Measurements from ENCODE around the gene SLC24A3. TPM values are rescaled to one million over a fixed set of nuclear protein-coding genes. Genes with fewer than 3 reads are reported as not detected.
A peak's percentile ranks its signal among the peaks of the same experiment; 100 is the strongest.

Gene SLC24A3
- total RNA-seq, 6 donors from 2014 or later = 6.3 to 10.8 (median 9.3) TPM

DNA sequence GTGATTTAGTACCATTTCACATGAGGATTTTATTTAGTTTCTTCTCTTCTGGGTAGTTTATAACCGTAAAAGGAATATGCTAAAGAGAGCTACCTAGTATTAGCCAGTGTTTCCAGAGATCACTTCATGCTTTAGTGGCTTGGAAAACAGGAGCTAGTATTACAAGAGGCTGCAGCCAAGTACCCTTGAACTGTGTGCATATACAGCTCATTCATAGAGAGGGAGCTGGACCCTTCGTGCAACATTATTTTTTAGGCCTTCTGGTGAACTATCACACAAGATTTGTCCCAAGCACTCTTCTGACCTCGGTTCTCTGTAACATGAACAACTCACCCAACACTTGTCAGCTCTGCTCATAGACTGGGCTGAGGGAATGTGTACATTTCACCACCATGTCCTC is 470.7 kb downstream of the SLC24A3 start:
- ATAC-seq (ENCODE audit: low FRiP score in 2 of 2) = no peak
- TF ChIP-seq EP300 (IDR thresholded peaks at IDR 0.05) (no peak), POLR2AphosphoS5 (IDR thresholded peaks at IDR 0.05) (no peak), POLR2A (IDR thresholded peaks at IDR 0.05) (no peak)
- TF ChIP-seq, protein P1, sequence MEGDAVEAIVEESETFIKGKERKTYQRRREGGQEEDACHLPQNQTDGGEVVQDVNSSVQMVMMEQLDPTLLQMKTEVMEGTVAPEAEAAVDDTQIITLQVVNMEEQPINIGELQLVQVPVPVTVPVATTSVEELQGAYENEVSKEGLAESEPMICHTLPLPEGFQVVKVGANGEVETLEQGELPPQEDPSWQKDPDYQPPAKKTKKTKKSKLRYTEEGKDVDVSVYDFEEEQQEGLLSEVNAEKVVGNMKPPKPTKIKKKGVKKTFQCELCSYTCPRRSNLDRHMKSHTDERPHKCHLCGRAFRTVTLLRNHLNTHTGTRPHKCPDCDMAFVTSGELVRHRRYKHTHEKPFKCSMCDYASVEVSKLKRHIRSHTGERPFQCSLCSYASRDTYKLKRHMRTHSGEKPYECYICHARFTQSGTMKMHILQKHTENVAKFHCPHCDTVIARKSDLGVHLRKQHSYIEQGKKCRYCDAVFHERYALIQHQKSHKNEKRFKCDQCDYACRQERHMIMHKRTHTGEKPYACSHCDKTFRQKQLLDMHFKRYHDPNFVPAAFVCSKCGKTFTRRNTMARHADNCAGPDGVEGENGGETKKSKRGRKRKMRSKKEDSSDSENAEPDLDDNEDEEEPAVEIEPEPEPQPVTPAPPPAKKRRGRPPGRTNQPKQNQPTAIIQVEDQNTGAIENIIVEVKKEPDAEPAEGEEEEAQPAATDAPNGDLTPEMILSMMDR (IDR thresholded peaks at IDR 0.05) = no peak
- H3K4me3 ChIP-seq = no peak overlapping the region
- no peaks in the 10 kb centered on the region for H3K9me3 ChIP-seq
- 58 to 80% methylated on average over 3 of the region's 3 CpGs for WGBS, 2 donors
- no peak overlapping the region for H3K27ac ChIP-seq
- H3K4me1 ChIP-seq = peaks cover under 1 to 2% (median 1%) of the 10 kb centered on the region in 4 donors
- no peaks in the 10 kb centered on the region for H3K27me3 ChIP-seq
- no peaks in the 10 kb centered on the region for H3K36me3 ChIP-seq
- peak in 1 of 2 donors; percentile 30 for DNase-seq

DNA sequence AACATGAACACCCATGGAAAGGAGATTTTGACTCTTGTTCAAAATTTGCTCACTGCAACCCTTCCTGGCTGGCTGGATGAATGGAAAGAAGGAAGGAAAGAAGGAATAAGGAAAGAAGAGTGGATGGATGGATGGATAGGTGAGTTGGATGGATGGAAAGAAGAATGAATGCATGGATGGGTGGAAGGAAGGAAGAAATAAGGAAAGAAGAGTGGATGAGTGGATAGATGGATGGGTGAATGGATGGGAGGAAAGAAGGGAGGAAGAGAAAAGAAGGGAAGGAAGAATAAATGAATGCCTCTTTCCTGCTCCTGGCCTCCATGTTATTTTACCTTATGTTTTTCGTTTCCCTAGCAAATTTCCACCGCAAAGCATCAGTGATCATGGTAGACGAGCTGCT is 471.4 kb downstream of the SLC24A3 start:
- peaks cover 5 to 7% (median 6%) of the 10 kb centered on the region in 4 donors for H3K4me1 ChIP-seq

DNA sequence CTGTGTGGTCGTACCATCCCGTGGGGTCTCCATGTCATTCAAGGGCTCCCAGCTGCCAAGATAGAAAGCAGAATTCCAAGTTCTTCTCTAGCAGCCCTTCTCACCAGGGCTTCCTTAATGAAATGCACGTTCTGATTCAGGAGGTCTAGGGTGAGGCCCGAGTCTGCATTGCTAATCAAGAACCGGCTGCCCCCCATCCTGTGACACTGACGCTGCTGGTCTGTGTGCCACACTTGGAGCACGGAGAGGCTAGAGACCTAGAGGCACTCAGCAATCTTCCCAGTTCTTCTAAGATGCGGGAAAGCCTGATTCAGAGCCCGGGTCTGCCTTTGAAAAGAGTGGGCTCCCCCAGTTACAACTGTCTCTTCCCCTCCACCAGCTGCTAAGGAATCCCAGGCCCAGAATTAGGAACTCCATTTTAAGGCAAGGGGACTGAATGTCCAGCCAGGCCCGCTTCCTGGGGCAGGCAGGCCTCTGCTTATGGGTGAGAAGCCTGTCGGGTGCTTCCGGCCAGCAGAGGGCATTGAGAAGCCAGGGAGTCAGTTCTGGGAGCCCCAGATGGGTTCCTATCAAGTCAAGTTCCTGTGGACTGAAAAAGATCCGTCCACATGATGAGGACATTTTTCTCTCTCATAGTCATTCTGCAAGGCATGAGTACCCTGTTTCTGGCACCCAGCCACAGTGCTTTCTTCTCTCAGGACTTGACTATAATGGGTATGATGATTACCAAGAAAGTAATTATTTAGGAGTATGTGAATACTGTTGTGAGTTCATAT is 475.8 kb downstream of the SLC24A3 start:
- ATAC-seq (ENCODE audit: low FRiP score in 2 of 2) = peak; percentile 80
- TF ChIP-seq, protein P1 (IDR thresholded peaks at IDR 0.05) = peak; percentile 38 to 72 (median 50)
- no peak for TF ChIP-seq EP300 (IDR thresholded peaks at IDR 0.05)
- Histone ChIP-seq H3K27ac (peak overlapping the region in 1 of 4 donors; percentile 27), H3K27me3 (no peaks in the 10 kb centered on the region), H3K4me3 (no peak overlapping the region), H3K4me1 (peaks cover 5 to 12% (median 6%) of the 10 kb centered on the region in 4 donors), H3K9me3 (no peaks in the 10 kb centered on the region), H3K36me3 (no peaks in the 10 kb centered on the region)
- 72 to 75% methylated on average over 8 to 13 of the region's 13 CpGs for WGBS, 2 donors
- DNase-seq = peak in 1 of 2 donors; percentile 75

More for the DNA sequence above, 471.4 kb downstream of the SLC24A3 start:
- Histone ChIP-seq H3K27ac (no peak overlapping the region), H3K27me3 (no peaks in the 10 kb centered on the region), H3K36me3 (no peaks in the 10 kb centered on the region), H3K4me3 (no peak overlapping the region), H3K9me3 (no peaks in the 10 kb centered on the region)
- DNase-seq (no peak), ATAC-seq (ENCODE audit: low FRiP score in 2 of 2) (no peak)
- WGBS, 2 donors = 86 to 91% methylated on average over 3 of the region's 3 CpGs
- TF ChIP-seq POLR2AphosphoS5 (IDR thresholded peaks at IDR 0.05) = no peak

DNA sequence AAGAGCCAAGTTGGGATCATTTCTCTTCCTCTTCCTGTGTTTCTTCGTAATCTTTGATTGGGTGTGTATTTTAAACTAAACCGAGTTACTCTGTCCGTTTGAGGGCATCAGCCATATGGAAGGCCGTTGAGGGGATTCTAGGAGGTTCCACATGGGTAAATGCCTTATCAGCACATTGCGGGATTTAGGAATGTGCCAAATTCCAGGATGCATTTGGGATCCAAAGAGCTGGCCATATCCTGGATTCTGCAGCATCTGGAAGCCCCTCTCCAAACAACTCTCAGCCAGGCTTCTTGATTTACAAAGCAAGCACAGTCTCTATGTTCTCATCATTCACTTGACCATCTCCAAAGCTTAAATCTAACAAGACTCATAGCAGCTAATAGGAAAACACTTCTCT is 478.0 kb downstream of the SLC24A3 start:
- Histone ChIP-seq H3K27me3 (no peaks in the 10 kb centered on the region), H3K36me3 (no peaks in the 10 kb centered on the region), H3K27ac (no peak overlapping the region), H3K4me3 (no peak overlapping the region), H3K4me1 (peaks cover 5 to 12% (median 6%) of the 10 kb centered on the region in 4 donors), H3K9me3 (no peaks in the 10 kb centered on the region)
- ATAC-seq (ENCODE audit: low FRiP score in 2 of 2) (no peak), DNase-seq (no peak)
- 35 to 48% methylated on average over 5 of the region's 5 CpGs for WGBS, 2 donors
- TF ChIP-seq POLR2AphosphoS5 (IDR thresholded peaks at IDR 0.05) (no peak), EP300 (IDR thresholded peaks at IDR 0.05) (no peak), POLR2A (IDR thresholded peaks at IDR 0.05) (no peak)
- TF ChIP-seq, protein P1 (IDR thresholded peaks at IDR 0.05) = no peak

DNA sequence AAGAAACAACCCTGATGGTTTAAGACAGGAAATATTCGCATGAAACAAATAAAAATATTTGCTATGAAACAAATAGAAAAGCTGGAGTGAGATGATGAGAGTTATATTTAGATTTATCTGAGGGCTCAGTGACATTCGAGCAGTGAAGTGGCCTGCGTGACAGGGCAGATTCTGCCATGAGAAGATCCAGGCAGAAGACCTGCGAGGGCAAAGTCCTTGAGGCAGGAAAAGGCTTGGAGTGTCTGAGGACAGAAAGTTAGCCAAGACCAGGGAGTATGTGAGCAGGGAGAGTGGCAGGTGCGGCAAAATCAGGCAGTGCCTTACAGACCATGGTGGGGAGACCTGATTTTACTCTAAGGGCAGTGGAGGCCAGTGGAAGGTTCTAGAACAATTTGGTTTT is 478.7 kb downstream of the SLC24A3 start:
- 85 to 88% methylated on average over 5 of the region's 5 CpGs for WGBS, 2 donors

More for the DNA sequence above, 478.7 kb downstream of the SLC24A3 start:
- no peak overlapping the region for H3K27ac ChIP-seq
- H3K9me3 ChIP-seq = no peaks in the 10 kb centered on the region
- peaks cover 5 to 12% (median 6%) of the 10 kb centered on the region in 4 donors for H3K4me1 ChIP-seq
- ATAC-seq (ENCODE audit: low FRiP score in 2 of 2) (no peak), DNase-seq (no peak)
- no peaks in the 10 kb centered on the region for H3K27me3 ChIP-seq
- H3K4me3 ChIP-seq = no peak overlapping the region
- H3K36me3 ChIP-seq = no peaks in the 10 kb centered on the region
- TF ChIP-seq, protein P1 (IDR thresholded peaks at IDR 0.05) = no peak
- TF ChIP-seq POLR2AphosphoS5 (IDR thresholded peaks at IDR 0.05) = no peak
- no peak for TF ChIP-seq EP300 (IDR thresholded peaks at IDR 0.05)
- TF ChIP-seq POLR2A (IDR thresholded peaks at IDR 0.05) = no peak

Measured in upper lobe of left lung (tissue), 6 donors.